EH (cell line): ENCODE measurements around the gene GALNT14.

ENCODE experiments used
- DNase-seq: peaks from one replicate; pipeline ENCODE4 v3.0.0-alpha.2; 2015; ENCODE audit warnings: low read depth

The GALNT14 gene

GRCh38 chr2:30974554-30974953 lies 163.7 kb downstream of the GALNT14 start:
- DNase-seq, result no peak

DNA sequence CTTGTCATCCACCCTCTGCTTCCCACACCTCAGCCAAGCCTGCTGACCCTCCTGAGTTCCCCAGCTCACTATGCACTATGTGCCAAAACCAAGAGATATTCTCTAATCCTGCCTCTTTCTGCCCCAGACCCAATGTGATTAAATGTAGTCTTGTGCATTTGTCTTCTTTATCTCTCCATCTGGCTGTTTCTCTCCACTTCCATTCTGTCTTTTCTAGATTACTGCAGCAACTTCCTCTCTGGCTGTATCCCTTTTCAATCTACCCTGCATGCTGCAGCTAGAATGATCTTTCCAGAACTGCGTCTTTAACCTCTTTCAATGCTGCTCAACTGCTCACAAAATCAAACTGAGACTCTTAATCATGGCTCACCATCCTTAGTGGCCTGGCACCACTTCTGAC lies 164.1 kb downstream of the GALNT14 start:
- no peak for DNase-seq

DNA sequence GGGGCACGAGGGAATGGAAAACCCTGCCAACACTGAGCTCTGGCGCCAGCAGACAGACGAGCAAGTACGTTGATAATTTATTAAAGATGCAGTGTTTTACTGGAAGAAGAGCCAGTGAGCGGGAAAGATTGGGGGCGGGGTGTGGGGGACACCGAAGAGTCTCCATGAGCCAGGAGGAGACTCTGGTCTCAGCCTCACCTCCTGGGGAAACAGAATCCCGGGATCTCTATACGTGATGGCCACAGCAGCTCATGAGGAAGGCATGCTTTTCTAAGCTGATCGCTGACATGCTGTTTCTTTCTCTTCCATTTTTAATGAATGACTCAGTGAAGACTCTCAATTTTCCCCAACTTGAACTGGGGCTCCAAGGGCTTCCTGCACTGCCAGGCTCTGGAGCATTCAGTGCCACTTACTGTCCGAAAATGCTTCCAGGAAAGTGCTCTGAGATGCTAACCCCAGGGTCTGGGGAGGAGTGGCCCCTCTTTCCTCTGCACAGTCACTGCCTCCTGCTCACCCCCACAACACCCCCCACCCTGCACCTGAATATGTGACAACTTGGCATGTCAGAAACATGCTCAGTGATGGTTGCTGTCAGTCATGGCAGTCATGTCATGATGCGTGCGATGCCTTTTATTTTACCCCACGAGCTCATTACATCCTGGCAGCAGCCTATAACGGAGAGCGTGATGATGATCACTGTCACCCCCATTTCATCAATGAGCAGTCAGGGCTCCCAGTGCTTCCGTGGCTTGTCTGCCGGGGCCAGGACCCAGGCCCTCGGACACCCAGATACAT lies 166.8 kb downstream of the GALNT14 start:
- peak; percentile 58 for DNase-seq

DNA sequence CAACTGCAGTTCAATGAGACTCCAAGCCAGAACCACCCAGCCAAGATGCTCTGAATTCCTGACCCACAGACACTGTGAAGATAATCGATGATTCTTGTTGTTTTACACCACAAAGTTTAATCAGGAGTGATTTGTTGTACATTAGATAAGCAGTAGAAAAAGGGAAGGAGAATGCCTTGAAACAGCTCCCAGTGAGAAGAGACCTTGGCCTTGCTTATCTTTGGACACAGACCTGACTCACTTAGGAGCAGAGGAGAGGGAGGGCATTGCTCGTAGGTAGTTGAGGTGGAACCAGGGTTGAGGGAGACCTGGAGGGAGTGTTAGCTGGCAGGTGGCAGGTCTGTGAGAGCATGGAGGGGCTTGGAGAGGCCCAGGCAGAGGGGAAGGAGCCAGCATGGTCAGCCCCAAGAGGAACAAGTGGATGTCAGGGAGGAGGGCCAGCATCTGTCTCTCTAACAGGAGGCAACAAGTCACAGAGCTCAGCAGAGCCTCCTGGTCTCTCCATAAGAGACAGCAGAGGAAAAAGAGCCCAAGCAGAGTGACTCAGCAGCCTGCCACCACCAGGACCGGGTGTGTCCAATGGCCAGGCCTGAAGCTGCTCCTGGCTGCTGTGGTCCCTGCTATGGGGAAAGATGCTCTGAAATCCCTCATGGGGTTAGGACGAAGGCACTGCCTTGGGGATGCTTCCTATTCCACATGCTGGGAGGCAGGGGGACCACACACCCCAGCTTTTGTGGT lies 169.4 kb downstream of the GALNT14 start:
- DNase-seq, result no peak

- DNase-seq, result no peak
These were observed 171.5 kb downstream of the GALNT14 start for GRCh38 chr2:30966786-30967185.

DNA sequence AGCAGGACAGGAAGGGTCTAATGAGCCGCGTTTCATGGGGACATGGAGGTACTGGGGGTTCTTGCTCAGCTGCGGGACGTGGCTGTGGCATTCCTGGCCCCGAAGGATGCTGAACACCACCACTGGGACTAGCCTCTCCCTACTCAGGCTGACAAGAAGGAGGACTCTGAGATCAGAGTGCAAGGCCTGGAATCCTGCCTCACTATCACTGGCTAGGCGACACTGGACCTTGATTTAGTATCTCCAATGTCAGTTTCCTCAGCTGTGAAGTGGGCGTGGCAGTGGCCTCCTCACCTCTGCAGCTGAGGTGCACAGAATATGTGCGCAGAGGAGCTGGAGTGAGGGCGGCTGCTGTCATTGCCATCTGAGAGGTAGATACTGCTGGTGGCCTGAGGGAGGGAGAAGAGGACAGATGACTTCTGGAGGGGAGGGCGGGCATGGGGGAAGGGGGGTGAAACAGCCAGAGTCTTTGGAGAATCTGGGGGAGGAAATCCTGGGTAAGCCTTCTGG lies 173.2 kb downstream of the GALNT14 start:
- DNase-seq, result no peak

DNA sequence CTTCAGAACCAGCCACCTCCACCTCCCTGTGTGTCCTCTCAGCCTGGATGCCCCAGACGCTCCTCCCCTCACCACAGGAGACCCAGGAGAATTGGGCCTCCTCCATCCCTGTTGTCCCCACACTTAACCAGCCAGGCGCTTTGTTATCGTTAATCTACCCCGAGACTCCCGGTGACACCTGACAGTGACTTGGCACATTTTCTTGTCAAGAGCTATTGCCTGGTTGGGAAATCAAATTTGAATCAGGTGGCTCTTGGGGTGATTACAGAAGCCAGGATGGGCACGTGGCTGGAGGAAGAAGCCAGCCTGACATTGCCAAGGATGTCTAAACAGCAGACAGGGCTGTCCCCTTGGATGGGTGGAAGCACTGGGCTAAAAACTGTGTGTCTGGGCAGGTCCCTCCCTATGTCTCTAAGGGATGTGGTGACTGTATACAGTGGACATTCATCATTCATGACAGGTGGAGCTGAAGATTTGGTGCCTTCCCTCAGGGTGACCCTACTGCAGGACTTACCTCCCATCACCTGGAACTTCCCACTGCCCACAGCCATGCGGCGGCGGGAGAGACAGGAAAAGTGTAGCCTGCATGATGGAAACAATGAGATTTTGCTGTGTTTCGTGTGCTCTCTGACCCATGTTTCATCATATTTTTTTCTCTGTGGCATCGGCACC lies 173.8 kb downstream of the GALNT14 start:
- no peak for DNase-seq

- DNase-seq, result no peak
These were observed 175.1 kb downstream of the GALNT14 start for GRCh38 chr2:30963184-30963583.

- no peak for DNase-seq
These were observed 178.0 kb downstream of the GALNT14 start for GRCh38 chr2:30960213-30960612.

DNA sequence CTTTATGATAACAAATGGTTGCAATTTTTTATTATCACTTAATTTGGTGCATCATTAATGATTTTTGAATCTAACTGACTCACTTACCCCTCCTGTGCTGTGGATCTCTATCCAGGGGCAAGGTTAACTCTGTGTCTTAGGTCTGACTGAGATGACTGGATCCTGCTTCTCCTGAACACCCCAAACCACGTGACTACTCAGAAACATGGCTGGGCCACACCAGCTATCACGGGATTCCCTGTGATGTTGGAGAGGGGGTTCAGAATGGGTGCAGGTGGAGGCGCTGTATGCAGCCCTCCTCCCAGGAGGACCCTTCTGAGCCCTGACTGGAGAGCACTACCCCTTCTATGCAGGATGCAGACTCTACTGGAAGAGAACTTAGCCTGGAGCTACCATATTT lies 178.6 kb downstream of the GALNT14 start:
- DNase-seq, result no peak

DNA sequence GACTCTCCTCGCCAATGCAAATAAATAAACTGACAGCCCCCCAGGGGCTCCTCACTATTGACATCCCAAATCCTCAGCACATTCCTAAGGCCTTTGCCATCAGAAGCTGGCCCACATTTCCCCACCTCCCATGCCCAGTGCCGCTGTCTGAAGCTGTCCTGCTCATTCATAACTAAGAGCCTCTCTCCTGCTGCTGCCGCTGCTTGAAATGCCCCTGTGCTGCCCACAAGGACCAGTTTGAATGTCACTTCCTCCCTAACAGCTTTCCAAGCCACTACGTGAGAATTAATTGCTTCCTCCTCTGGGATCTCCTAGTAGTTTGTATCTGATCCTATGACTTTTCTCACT lies 179.3 kb downstream of the GALNT14 start:
- DNase-seq, result no peak

GRCh38 chr2:30958193-30958917 lies 179.9 kb downstream of the GALNT14 start:
- DNase-seq, result no peak

GRCh38 chr2:30957591-30957990 lies 180.6 kb downstream of the GALNT14 start:
- DNase-seq, result no peak

GRCh38 chr2:30956995-30957394 lies 181.2 kb downstream of the GALNT14 start:
- no peak for DNase-seq

DNA sequence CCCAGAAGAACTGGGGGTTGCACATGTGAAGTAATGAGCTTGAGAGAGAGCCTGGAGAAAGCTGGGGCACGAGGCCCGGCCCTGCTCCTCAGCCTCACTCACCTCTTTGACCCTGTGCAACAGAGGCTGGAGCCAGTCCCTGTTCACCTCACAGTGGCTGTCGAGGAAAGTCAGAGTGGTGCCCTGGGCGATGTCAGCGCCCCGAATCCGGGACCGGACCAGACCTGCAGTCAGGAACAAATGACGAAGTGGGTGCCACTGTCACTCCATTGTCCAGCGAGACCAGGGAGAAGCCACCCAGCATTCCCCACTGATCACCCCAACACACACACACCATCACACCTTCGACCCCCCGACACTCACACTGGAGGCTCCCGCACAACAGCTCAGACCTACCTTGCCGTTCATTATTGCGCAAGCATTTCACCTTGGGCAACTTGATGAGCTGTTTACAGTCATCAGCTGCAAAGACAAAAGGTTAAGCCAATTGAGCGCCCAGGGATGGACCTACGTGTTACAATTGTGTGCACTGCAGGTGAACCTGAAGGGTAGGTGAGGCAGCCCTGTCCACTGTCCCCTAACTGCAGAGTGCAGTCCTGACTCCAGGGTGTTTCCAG lies 182.6 kb downstream of the GALNT14 start:
- DNase-seq, result no peak

DNA sequence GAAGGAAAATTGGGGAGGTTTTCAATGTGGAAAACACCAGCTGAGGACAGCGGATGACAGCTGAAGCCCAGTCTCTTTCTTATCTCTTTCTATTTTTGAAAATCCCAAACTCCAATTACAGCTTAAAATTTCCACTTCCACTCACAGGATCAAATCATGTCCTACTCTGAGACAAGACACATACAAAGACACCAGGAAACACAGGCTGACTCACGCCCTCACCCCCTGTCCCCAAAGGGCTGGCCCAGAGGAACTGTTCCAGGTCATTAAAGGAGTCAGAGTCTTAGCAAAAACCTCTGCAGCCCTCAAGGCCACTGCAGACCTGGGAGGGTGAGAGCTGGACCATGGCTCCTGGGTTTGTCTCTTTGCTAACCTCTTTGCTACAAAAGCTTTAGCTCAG lies 187.9 kb downstream of the GALNT14 start:
- DNase-seq, result no peak

DNA sequence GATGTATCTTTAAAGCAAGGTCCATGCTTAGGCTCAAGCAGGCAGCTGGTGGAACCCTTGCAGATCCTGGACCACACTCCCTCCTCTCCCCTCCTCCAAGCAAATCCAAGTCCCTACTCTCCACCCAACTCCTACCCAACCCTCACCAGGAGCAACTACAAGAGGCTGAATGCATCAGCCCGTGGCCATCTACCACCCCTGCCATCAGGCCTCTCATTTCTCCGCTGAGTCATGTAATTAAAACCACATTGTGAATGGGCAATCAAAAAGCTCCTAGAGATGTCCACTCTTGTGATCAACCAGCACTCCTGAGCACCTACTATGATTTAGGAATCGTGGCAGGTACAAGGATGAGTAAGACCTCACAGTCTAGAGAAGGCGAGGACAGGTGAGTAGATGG lies 188.8 kb downstream of the GALNT14 start:
- DNase-seq, result no peak

DNA sequence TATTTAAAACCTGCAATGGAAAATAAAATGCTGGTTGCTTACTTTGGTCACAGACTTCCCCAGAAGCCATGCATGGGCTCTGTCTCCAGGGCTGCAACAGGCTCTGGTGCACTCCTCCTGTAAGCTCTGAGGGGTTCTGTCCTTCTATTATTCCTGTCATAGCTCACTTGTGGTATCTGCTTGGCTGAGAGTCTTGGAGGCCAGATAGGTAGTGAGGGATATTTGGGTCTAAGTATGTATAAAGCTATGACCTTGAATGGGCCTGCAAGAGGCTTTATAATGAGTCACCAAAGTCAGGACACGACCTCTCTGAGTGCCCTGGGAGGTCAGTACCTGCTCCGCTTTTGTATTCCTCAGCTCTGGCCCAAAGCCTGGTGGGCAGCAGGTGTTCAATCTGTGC lies 189.4 kb downstream of the GALNT14 start:
- DNase-seq, result no peak

DNA sequence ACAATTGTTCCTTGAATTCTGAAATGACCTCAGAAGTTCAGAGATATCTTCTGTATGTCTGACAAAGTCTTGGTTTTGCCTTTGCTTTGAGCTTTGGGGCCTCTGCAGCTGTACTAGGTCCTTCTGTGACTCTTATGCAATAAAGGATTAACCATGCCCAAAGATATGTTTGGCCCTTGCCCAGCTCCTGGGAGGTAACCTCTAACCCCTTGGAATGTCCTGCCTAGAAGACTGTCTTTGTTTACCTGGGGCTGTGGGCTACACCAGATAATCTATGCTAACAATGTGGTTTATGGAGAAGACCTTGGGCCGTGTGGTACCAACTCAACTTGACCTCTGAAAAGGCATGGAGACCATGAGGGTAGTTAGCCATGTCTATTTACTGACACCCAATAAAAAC lies 190.1 kb downstream of the GALNT14 start:
- no peak for DNase-seq

DNA sequence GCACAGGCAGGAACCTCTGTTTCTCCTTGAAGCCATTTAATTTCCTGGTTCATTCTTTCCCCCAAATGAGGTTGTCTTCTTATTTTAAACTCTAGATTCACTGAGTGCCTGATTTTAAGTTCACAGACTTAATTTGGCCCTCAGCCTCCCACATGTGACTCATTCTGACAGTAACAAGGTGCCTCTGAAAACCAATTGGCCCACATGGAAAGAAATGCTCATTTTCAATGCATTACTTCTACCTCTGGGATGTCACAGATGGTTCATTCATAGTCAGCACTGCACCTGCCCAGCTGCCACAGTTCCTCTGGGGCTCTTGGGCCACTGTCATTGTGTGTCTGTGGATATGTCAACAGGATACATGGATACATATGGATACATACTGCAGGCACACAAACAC lies 190.6 kb downstream of the GALNT14 start:
- no peak for DNase-seq

DNA sequence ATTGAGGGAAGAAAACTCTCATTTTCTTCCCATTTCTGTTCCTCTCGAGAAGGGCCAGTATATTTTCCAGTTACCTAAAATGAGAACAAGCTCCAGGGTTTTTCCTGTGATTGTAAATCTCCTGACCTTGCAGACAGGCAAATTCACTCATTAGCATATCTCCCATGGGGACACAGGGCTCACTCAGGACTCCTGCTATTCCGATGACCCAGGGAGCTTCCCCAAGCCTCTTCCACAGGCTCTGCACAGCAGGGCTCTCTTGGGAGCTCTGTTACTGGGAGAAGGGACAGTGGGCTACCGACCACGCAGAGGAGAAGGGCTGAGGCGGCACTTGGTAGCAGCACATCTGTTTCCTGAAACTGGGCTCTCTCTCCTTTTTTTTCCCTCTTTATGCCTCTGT lies 195.8 kb downstream of the GALNT14 start:
- DNase-seq, result no peak

GRCh38 chr2:30940839-30941238 lies 197.4 kb downstream of the GALNT14 start:
- DNase-seq, result no peak
